Activated CD4-positive, CD25-positive, alpha-beta regulatory T cell treated with anti-CD3 and anti-CD28 coated beads, Interleukin-2, amount 50 U/mL, for 72 hours (primary cell): Measurements from ENCODE around the gene TPI1.

Experiments
- DNase-seq: peaks from one replicate; pipeline ENCODE4 v3.0.0; 2021

TPI1 gene

GRCh38 chr12:6867413-6868210 lies at the start of gene TPI1:
Gene TPI1 (plus strand): TSS chr12:6867531. CDS start chr12:6867567, 36 bp downstream.
- DNase-seq: peak; percentile 83

- no peak for DNase-seq
Measured at GRCh38 chr12:6817662-6818157, 49.6 kb upstream of the TPI1 start.

- no peak for DNase-seq
Measured at GRCh38 chr12:6818222-6818621, 49.1 kb upstream of the TPI1 start.

DNA sequence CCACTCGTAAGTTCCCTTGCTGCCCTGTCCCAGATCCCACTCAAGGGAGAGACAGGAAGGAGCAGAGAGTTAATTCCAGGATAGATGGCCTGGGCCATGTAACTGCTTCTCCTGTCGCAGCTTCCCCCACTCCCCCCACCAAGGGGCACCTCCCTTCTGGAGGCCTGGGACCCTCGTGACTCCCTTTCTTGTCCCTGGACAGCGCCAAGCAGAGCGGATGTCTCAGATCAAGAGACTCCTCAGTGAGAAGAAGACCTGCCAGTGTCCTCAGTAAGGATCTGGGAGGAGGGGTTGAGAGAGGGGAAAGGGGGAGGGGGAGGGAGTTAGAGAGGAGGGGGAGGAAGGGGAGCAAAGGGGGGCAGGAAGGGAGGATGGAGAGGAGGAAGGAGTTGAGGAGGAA lies 48.7 kb upstream of the TPI1 start:
- no peak for DNase-seq

GRCh38 chr12:6819106-6820030 lies 48.0 kb upstream of the TPI1 start:
- no peak for DNase-seq

GRCh38 chr12:6820166-6820565 lies 47.2 kb upstream of the TPI1 start:
- DNase-seq: no peak

GRCh38 chr12:6821591-6822425 lies 45.5 kb upstream of the TPI1 start, which contains the start of gene GPR162:
Gene GPR162 (plus strand): TSS chr12:6821821. CDS start chr12:6823899, 2,078 bp downstream.
- no peak for DNase-seq

GRCh38 chr12:6822426-6823135 lies 44.8 kb upstream of the TPI1 start:
- no peak for DNase-seq

GRCh38 chr12:6823182-6824084 lies 43.9 kb upstream of the TPI1 start:
- DNase-seq: no peak

DNA sequence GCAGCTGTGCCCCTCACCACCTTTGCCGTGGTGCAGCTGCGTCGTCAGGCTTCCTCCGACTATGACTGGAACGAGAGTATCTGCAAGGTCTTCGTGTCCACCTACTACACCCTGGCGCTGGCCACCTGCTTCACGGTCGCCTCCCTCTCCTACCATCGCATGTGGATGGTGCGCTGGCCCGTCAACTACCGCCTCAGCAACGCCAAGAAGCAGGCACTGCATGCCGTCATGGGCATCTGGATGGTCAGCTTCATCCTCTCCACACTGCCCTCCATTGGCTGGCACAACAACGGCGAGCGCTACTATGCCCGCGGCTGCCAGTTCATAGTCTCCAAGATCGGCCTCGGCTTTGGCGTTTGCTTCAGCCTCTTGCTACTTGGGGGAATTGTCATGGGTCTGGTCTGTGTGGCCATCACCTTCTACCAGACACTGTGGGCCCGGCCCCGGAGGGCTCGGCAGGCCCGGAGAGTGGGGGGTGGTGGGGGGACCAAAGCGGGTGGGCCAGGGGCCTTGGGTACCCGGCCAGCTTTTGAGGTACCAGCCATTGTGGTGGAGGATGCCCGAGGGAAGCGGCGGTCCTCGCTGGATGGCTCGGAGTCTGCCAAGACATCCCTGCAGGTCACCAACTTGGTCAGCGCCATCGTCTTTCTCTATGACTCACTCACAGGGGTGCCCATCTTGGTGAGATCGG lies 43.1 kb upstream of the TPI1 start:
- no peak for DNase-seq

GRCh38 chr12:6824901-6825381 lies 42.4 kb upstream of the TPI1 start:
- no peak for DNase-seq

GRCh38 chr12:6825398-6826124 lies 41.8 kb upstream of the TPI1 start:
- peak; percentile 89 for DNase-seq

- no peak for DNase-seq
Measured at GRCh38 chr12:6826125-6826733, 41.1 kb upstream of the TPI1 start.

DNA sequence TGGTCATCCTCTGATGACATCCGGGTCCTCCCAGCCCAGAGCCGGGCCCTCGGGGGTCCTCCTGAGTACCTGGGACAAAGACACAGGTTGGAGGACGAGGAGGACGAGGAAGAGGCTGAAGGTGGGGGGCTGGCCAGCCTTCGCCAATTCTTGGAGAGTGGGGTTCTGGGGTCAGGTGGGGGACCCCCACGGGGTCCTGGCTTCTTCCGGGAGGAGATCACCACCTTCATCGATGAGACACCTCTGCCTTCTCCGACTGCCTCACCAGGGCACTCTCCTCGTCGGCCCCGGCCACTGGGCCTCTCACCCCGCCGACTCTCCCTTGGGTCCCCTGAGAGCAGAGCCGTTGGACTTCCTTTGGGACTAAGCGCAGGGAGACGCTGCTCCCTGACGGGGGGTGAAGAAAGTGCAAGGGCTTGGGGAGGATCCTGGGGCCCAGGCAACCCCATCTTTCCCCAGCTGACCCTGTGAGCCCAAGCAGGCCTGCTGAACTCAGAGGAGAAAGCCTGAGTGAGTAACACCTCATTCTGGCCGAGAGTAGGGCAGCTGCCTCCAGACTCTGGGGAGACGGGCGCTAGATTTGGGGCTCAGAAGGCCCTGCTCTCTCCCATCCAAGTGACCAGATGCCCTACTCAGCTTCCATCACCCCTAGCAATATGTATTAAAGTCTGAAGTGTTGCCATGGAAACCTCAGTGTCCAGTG lies 40.4 kb upstream of the TPI1 start:
- DNase-seq: no peak

DNA sequence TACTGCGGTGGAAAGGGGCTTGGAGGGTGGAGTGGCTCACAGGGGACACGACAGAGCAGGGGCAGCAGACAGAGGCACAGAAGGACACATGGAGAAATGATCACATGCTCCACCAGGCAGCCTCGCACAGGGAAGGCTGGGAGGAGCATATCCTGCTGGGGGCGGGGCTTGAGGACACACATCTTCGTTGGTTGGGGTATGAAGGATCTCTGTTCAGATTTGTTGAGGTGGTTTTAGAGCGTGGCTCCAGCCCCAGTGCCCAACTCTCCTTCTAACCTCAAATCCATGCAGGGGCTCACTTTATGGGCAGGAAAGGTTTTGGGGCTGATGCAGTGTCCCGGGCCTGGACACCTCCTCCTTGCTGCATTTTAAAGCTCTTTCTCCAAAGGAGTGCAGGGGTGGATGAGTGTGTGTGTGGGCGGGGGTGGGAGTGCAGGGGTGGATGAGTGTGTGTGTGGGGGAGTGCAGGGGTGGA lies 39.9 kb upstream of the TPI1 start:
- DNase-seq: no peak

- no peak for DNase-seq
Measured at GRCh38 chr12:6827982-6828780, 39.1 kb upstream of the TPI1 start, which contains the start of gene P3H3. Gene P3H3 (plus strand): TSS chr12:6828407. CDS start chr12:6828441, 34 bp downstream.
